Stimulated activated CD4-positive, alpha-beta T cell treated with anti-CD3 and anti-CD28 coated beads, TNF-alpha, amount 100 ng/mL, for 48 hours (primary cell): ENCODE results near the gene IGFBPL1.
"Not testable (repeated sequence)": the region's sequence is repeated elsewhere in the genome, so short reads cannot be mapped to it uniquely, and the experiment has no call there.

ENCODE experiments used
- DNase-seq, 3 donors: peaks; one replicate each; pipeline ENCODE4 v3.0.0-alpha.2; 2020; ENCODE audit warnings: low read depth in 3 of 3

Gene IGFBPL1

DNA sequence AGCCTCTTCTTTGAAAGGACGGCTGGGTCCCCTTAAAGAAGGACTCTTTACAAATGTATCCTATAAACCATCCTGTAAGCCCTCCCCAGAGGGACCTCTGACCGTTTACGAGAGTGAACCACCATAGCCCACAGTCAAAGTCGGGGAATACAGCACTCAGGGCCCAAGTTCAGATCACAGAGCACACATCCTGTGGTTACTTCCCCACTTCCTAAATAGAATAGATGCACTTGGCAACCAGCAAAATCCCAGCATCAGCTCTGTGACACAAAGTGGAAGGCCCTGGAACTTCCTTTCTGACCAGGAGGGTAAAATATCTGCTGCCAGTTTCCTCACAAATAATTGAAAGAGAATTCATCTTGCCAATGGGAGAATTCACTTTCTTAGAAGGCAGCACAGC, 6.9 kb upstream of the IGFBPL1 start:
- no peak for DNase-seq

DNA sequence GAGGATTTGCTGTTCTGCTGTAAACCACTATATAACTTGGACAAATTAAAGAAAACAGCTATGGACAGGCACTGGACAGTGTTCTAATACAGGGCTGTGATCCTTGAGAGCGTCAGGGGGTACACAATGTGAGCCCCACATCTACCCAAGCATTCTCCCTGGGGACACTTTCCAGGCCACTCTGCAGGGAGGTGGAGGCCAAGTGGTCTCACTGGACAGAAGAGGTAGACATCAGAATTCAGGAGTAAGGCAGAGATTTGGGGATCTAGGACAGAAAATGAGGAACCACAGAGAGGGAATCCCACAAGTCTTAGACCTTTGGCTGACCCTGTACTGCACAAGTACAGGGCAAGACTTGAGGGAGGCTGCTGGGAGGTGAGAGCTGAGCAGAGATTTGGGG, 3.8 kb upstream of the IGFBPL1 start:
- DNase-seq: no peak

DNA sequence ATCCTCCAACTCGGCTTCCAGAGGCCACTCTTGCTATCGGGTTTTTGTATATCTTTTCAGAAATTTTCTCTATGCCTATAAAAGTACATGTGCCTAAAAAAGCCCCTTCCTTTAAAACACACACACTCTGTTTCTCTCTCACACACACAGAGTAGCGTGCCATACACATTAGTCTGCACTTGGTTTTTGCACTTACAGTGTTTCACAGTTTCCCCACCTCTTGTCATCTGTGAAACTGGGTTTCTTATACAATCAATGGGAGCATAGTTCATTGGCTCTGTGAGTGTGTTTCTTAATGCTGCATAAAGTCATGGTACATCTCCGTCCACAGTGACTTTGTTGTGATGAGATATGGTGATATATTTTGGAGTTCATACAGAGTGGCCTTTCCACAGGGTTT, 664 bp upstream of the IGFBPL1 start:
- no peak for DNase-seq

DNA sequence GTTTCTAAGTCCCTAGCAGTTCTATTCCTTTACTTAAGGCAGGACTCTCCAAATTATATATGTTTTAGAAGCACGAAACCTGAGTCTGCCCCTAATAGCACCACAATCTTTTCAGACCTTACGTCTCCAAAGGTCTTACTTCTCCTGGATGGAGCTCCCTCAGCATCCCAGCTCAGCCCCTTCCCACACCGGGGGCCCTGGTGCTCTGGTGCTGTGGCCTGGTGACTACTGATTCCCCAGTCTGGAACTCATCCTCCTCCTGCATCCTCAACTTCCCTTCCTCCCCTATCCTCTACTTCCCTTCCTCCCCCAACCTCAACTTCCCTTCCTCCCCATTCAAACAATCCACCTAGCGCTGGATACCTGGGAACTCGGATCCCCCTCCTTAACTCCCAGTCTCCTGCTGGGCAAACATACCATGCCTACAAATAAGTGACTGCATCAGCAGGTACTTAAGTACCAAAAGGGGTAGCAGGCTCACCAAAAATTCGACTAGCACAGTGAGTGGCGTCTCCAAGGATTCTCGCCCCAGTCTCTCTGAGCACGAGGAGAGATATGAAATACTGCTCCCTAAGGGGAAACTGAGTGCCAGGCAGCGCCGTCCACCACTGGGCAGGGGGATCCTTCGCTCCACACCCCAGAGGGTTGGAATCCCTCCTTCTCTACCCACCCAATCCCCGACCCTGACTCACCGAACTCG, 831 bp downstream of the IGFBPL1 start:
- DNase-seq: no peak

DNA sequence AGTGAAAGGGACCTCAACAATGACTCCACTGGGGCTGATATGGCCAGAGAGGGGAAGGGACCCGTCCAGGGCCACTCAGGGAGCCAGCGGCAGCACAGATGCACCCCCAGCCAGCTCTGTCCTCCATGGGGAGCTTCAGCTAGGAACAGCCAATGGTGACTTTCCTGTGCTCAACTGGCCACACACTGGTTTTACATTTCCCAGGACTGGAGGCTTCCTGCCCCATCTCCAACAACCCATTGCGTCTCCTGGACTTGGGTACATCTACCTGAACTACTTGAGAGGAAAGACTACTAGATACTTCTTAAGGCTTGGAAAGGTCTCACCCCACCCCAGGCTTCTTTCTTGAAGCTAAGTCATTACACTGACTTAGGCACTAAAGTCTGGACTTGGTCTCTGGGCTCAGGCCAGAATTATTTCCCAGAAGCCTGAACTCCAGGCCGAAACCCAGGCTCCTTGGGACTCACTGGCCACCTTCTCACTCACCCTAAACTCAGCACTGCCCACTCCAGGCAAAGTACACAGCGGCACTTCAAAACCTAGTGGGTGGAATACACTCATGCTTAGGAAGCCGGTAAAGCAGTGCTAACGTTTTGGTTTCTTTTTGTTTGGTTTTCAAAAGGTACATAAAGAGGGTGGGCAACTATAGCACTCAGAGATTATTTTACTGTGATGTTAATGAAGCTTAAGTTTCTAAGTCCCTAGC, 1.5 kb downstream of the IGFBPL1 start:
- no peak for DNase-seq

DNA sequence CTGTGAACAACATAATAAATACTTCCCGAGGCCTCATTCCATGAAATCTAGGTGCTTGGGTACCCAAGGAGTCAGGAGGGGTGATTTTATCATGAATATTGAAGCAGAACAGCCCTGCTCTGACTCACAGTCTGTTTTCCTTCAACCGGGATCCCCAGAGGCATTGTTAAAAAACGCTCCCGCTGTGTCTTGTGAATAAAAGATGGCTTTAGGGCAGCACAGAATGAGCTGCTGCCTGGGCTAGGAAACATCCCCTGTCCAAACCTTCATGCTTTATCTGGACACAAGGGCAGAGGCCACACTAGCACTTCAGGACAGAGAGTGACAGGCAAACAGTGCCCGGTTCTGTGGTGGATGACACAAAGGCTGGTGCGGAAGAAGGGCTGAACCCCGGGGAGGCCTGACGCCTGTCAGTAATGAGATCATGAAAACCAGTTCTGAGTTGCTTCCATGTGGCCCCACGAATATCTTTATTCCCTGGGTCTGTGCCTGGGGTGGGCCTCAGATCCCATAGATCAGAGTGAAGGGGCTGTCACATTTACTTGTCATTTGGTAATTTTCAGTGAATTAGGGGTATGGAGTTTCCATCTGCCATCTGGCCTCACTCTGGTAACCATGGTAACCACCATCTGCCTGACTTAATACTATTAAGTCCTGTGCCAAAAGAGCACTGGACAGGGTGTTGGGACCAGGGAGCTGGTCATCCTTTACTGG, 2.6 kb downstream of the IGFBPL1 start:
- DNase-seq: no peak

DNA sequence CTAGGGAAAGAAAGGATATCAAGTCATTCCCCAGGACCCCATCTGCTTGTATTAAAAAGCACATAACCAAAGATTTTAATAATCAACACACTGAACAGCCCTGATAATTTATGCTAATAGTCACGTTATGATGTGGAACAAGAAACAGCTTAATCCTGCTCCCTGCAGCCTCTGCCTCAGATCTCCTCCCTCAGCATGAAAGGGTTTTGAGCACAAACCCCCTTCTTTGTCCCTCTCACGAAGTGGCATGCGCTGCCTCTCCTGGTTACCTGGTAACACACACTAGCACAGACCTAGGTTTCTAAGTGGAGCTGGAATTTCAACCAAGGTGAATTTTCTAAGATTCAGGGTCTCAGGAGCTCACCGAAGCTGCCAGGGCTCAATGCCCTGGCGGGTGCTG, 5.1 kb downstream of the IGFBPL1 start:
- no peak for DNase-seq

DNA sequence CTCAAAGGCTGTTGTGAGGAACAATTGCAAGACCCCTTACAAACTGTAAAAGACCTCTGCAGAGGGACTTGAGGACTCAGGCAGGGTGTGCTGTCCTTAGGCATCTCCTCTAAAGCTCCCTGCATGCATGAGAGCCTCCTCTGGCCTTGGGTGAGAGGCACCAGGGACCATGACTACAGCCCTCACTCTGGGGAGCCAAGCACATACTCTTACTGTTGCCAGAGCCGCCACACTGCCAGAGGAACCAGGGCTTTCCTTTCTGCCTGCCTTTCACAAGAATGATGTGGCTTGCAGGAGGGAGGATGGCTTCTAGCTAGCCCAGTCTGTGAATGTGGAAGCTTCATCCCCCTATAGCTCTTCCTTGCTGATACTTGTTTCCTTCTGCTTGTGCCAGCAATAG, 5.9 kb downstream of the IGFBPL1 start:
- no peak for DNase-seq

DNA sequence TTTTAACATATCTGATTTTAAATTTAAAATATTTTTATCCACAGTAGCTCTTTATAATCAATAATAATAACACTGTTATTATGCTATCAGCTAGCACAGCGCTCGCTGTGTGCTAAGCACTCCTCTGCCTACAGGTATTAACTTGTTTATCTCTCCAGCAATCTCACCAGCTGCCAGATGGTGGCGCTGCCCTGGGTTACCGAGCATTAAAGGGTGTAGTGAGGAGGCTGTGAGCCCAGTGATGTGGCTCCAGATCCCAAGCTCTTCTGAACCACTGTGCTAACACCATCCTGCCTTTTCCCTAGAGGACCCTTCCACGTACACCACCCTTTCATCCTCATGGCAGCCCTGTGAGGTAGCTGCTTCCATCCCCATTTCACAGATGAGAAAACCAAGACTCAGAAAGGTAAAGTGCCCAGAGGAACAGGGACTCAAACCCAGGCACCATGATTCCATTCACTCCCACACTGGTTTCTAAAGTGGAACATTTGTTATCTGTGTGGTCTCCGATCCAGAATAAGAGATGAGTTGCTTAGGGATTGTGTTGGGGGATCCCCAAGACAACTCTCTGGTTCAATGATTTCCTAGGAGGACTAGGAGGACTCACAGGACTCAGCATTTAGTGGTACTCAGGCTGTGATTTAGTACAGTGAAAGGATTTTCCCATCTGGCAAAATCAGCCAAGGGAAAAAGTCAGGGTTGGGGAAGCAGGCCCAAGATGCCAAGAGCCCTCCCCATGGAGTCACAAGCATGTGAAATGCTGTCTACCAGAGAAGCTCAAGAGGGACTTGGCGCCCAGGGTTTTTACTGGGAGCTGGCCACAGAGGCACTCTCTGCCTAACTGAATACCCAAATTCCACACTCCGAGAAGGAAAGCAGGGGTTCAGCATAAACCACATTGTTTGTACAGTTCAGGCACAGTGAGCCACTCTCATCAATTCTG, 7.0 kb downstream of the IGFBPL1 start:
- DNase-seq: no peak

DNA sequence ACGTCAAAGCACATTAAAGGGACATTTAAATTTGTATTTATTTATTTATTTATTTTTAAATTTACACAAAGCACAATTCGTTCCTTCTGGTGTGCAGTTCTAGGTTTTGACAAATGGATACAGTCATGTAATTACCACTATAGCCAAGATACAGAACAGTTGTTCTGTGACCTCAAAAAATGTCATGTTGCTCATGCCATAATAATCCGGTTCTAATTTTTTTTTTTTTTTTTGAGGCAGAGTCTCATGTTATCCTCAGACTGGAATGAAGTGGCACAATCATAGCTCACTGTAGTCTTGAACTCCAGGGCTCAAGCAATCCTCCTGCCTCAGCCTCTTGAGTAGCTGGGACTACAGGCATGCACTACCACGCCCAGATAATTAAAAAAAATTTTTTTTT, 7.8 kb downstream of the IGFBPL1 start:
- no peak for DNase-seq

DNA sequence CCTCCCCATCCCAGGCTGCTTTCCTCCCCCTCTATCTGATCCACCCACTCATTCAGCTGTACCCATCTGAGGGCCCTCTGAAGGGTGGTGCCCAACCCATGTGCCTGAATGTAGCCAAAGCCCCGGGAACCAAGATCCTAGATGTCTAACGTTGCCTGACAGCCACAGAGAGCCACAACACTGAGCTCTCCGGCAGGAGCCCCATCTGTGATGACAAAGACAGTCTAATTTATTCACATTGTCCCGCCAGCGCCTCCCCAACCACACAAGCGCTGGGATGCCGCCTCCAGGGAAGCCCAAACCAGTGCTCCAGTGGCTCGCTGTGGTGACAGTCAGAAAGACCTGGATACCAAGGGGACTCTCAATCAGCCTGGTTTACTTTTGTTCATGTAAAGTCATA, 8.4 kb downstream of the IGFBPL1 start:
- DNase-seq: no peak

DNA sequence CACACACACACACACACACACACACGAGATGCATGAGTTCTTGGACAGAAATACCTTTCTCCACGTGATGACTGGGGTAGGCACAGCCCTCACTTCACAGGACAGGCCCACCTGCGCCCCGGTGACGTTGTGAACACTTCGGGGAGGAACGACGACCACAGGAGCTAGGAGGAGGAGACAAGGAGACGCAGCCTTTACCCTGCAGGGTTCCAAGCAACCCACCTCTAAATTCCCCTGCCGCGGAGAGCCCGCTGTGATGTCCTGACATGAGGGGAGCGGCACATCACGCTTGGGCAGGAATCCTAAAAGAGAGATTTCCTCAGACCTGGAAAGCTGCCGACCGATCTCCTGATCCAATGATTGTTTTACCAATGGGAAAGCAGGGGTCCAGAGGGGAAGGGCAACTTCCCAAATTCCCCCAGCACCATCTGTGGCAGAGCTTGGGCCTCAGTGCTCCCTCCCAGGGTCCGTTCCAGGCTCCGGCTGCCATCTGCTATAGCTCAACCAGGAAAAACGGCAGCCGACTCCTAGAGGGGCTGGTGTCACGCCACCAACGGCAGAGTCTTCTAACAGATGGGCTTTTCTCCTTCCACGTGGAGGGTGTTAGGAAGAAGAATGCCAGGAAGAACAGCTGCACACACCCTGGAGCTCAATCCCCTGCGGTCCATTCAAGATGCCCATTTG, 10.1 kb downstream of the IGFBPL1 start:
- DNase-seq: no peak

DNA sequence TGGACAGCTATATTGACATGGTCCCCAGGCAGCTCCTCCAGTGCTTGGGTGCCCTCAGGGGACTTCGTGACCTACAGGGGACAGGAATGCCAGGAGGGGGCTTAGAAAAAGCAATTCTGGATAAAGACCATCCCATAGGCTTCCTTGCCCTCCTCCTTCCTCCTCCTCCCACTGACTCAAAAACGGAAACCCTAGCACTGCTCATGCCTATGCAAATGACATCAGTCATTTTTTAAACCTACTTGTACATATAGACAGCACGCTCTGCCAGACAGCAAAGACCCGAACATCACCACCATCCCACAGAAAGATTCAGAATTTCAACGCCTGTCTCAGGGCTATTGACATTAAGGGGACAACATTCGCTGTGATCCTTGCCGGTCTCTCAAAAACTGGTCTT, 11.0 kb downstream of the IGFBPL1 start:
- no peak for DNase-seq

DNA sequence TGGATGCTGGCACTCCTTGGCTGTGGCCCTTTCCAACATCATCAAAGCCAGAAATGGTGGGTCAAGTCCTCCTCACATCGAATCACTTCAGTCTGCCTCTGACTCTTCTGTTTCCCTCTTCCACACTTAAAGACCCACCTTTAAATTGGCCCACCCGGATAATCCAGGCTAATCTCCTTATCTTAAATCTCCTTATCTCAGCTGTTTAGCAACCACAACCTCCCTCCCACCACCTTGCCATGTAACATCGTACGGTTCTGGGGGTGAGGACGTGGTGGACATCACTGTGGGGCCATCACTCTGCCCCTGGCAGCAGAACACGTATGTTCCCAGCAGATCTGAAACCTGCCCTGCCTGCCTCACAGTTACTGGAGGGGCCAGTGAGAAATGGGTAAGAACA, 11.5 kb downstream of the IGFBPL1 start:
- no peak for DNase-seq

DNA sequence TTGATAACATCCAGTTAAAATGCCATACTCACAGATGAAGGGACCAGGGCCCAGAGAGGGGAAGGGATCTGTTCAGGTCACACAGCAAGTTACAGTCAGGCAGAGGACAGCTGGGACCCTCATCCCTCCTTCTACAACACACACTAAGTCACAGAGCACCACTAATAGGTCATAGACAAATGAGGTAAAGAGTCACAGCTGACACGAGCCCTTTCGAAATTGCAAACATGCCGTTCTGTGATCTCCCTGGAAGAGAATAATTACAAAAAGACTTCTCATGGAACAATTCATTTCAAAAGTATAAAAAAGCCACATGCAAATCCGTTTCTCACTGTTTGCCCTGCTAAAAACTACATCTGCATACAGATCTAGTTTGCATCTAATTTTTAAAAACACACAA, 15.5 kb downstream of the IGFBPL1 start:
- DNase-seq: no peak

DNA sequence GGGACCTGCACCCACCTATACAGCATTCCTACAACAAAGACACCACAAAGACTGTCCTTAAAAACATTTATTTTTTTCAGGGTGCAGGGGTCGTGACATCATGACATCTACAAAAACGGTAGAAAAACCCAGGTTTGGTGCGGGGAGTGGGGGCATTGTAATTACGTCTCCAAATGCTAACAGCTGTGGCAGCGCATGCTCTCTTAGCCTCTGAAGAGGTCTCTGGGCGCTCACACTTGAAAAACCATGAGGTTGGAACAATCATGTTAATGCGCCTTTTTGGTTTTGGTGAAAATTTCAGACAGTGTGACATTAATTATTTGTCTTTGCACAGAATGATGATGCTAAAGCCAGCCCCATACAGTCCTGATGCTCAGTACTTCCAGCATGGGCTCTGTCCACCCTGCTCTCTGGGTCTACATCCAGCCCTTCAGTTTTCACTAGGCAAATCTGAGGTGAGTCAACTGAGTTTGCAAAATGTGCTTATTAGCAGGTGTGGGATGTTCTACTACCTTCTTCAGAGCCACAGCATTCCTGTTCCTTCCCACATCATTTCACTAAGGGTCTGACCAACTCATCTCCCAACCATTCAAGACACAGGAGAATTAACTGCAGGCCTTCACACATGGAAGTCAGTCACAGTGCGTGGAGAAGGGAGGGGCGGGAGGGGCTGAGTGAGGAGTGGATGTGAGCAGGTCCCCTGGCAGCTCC, 17.6 kb downstream of the IGFBPL1 start:
- no peak for DNase-seq

DNA sequence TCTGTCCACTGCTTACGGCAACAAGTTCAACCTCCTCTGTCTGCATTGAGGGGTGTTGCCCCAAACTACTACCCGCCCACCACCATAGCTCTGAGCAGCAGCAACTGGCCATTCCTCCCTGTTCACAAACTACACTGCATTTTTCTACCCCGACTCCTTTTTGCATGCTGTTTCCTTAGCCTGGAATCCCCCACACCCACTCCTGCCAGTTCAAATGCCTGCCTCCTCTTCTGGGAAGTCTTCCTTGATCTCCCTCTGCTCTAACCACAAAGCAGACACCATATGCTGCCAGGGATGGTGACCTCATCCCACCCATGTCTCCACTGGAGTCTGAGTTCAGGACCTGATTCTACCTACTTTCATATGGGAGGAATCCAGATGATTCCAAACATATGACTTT, 18.5 kb downstream of the IGFBPL1 start:
- DNase-seq: no peak

DNA sequence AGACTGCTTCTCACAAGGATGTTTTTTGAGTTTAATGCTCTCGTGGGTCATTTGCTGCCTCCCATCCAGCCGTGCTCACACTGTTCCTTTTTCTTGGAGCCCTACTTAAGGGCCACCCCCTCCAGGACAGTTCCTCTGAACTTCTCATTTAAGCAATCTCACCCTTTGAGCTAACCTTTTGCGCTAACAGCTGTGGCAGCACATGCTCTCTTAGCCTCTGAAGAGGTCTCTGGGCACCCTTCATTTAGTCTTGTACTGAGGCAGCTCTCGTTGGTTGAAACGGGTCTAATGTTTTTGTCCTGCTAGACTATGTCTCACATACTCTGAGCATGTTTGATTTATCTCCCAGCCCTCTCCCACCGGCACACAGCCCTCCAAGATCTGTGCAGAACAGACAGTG, 19.9 kb downstream of the IGFBPL1 start:
- DNase-seq: no peak

DNA sequence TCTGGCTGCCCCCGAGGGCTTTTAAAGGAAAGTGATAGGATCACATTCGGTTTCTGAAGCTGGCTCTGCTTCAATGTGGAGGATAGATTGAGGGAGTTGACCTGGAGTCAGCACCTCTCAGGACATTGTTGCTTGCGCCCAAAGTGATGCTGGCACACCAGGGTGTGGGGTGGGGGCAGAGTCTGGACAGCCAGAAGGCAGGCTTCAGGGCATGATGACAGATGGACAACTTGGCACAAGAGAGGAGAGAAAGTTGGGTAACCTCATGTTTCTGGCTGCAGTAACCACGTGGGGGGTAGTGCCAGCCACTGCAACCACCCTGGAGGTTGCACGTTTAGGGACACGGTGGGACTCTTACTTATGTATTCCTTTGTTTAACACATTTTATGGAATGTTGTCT, 22.3 kb downstream of the IGFBPL1 start:
- no peak for DNase-seq

DNA sequence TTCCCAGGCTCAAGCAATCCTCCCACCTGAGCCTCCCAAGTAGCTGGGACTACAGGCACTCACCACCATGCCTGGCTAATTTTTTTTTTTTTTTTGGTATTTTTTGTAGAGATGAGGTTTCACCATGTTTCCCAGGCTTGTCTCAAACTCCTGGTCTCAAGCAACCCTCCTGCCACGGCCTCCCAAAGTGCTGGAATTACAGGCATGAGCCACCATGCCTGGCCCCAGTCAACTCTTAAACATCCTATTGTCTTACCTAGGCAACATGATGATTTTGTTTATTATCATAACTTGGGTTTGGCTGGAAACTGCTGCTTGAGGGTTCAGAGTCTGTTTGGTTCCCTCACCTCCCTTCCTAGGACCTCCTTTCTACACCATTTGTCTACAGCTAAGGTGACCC, 25.1 kb downstream of the IGFBPL1 start:
- DNase-seq: not testable (repeated sequence)

DNA sequence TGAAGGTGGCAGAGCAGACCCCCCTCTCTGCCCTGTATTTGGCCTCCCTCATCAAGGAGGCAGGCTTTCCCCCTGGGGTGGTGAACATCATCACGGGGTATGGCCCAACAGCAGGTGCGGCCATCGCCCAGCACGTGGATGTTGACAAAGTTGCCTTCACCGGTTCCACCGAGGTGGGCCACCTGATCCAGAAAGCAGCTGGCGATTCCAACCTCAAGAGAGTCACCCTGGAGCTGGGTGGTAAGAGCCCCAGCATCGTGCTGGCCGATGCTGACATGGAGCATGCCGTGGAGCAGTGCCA, 27.9 kb downstream of the IGFBPL1 start:
- no peak for DNase-seq
